Motor neuron (in vitro differentiated cells): ENCODE data around the gene VSTM2L. TPM values are rescaled to one million over a fixed set of nuclear protein-coding genes. Genes with fewer than 3 reads are reported as not detected.

Experiments
- ATAC-seq, 8 experiments: fragments of 200-7000 bp; cut with Tn5 transposase; replicated peaks in 6 of 8; 2 replicates each; pipeline ENCODE4 v1.8.0; 2021; ENCODE audit warnings: mild to moderate bottlenecking in 8 of 8, moderate library complexity in 8 of 8
- H3K27ac ChIP-seq, 2 donors: fragments of 250-450 bp; sonication (Bioruptor Pico); 2 replicates each; pipeline ENCODE4 v1.9.0; 2021; ENCODE audit warnings: antibody characterized with exemption in 2 of 2, mild to moderate bottlenecking in 2 of 2, moderate library complexity in 1 of 2
- H3K4me1 ChIP-seq, 2 donors: fragments of 250-450 bp; sonication (Bioruptor Pico); replicated peaks in 1 of 2; 2 replicates each; pipeline ENCODE4 v1.6.1; 2021; ENCODE audit warnings: antibody characterized with exemption in 2 of 2, mild to moderate bottlenecking in 2 of 2, moderate library complexity in 1 of 2
- H3K4me3 ChIP-seq, 5 donors: fragments of 250-450 bp; sonication (Bioruptor Pico); 2 replicates each; pipeline ENCODE4 v1.9.0; 2021; ENCODE audit warnings: antibody characterized with exemption in 5 of 5, mild to moderate bottlenecking in 5 of 5, moderate library complexity in 4 of 5
- WGBS, 10 experiments: fragments of 450-650 bp; shearing (Covaris generic); methylation state at CpG; one replicate each; pipeline ENCODE4 v1.0.0; 2022; 5-methylcytosine and 5-hydroxymethylcytosine counted together
- in situ Hi-C, 9 experiments: fragments of 400-800 bp; cut with MboI; loops; one replicate each; pipeline ENCODE4 v1.15.0; 2021; ENCODE audit warnings: low sequenced_read_pairs in 9 of 9, low pct_unique_long_range_greater_than_20kb in 2 of 9; ENCODE audit not compliant: unreplicated experiment in 9 of 9
- total RNA-seq, 8 experiments: library from RNA; unstranded; fragments of 300-600 nt; gene quantifications; 2 replicates each; pipeline versions ENCODE4 v1.2.3 to v1.2.4, GENCODE V29; 2022

Gene VSTM2L
- total RNA-seq, 8 experiments from 2014 or later = 0.42 to 82.6 (median 36.0) TPM

GRCh38 chr20:37881601-37882343, 21.2 kb upstream of the VSTM2L start:
- Histone ChIP-seq H3K27ac (peak overlapping the region; percentile 2 to 50), H3K4me1 (peaks cover 64 to 68% of the 10 kb centered on the region in 2 donors), H3K4me3 (no peak overlapping the region)
- in situ Hi-C loops = loop anchor here in 1 of 9 experiments (25.0 kb wide), 1 partner anchor 319 kb away; no protein-coding TSS in a partner anchor
- 49 to 84% (median 80%) methylated on average over 1 to 7 of the region's 22 CpGs; no CpG with 5 or more reads in 3 of the 10 experiments for WGBS, 10 experiments
- ATAC-seq = peak in 2 of 8 experiments; percentile 8 to 14

DNA sequence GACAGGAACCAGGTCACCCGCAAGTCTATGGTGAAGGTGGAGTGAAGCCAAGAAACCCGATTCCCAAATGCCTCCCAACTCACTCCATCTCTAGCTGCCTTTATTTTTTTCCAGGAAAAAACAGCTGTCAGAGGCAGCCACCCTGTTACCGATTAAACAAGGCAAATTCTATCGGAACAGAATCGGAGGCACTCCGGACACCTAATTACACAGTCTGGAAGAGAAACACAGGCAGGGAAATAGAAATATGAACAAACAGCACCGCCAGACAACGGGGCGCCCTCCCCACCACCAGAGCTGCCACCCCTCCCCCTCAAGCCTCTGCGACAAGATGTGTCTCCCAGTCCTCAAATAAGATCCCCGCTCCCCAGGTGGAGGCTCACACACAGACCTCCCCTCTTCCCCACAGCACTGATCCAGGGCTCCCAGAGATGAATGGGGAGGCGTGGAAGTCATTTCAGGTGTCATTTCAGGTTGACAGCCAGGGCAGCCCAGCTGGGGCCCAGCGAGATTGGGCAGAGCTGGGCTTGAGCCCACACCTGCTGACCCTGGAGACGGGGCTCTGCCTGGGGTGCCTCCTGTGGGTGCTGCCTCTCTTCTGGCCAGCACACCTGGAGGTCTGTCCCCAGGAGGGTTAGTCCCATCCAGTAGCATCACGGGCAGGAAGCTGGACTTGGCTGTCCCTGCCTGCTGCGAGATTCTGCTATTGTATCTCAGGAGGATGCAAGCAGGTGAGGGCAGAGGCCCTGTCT, 19.8 kb upstream of the VSTM2L start:
- H3K4me1 ChIP-seq = peaks cover 55 to 58% of the 10 kb centered on the region in 2 donors
- ATAC-seq = peak in 1 of 8 experiments; percentile 1
- no peak overlapping the region for H3K4me3 ChIP-seq
- WGBS, 10 experiments = 24 to 83% (median 75%) methylated on average over 1 to 7 of the region's 16 CpGs; no CpG with 5 or more reads in 4 of the 10 experiments
- in situ Hi-C loops = loop anchor here in 1 of 9 experiments (25.0 kb wide), 1 partner anchor 321 kb away; no protein-coding TSS in a partner anchor
- H3K27ac ChIP-seq = peak overlapping the region; percentile 4 to 37

DNA sequence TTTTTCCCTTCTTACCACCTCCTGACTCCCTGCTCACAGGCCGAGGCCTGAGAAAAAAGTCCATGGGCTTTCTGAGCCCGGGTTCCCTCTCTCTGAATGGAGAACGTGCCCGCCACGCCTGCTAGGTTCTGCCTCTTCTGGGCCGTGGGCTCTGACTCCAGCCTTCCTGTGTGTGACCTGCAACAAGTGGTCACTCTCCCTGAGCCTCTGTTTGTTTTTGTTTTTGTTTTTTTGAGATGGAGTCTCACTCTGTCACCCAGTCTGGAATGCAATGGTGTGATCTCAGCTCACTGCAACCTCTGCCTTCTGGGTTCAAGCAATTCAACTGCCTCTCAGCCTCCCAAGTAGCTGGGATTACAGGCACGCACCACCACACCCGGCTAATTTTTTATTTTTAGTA, 17.9 kb upstream of the VSTM2L start:
- WGBS, 10 experiments = 58 to 100% (median 86%) methylated on average over 2 to 6 of the region's 8 CpGs; no CpG with 5 or more reads in 2 of the 10 experiments
- Histone ChIP-seq H3K4me1 (peaks cover 42 to 45% of the 10 kb centered on the region in 2 donors), H3K27ac (no peak overlapping the region), H3K4me3 (no peak overlapping the region)
- in situ Hi-C loops = loop anchor here in 1 of 9 experiments (25.0 kb wide), 1 partner anchor 323 kb away; no protein-coding TSS in a partner anchor
- ATAC-seq = no peak

DNA sequence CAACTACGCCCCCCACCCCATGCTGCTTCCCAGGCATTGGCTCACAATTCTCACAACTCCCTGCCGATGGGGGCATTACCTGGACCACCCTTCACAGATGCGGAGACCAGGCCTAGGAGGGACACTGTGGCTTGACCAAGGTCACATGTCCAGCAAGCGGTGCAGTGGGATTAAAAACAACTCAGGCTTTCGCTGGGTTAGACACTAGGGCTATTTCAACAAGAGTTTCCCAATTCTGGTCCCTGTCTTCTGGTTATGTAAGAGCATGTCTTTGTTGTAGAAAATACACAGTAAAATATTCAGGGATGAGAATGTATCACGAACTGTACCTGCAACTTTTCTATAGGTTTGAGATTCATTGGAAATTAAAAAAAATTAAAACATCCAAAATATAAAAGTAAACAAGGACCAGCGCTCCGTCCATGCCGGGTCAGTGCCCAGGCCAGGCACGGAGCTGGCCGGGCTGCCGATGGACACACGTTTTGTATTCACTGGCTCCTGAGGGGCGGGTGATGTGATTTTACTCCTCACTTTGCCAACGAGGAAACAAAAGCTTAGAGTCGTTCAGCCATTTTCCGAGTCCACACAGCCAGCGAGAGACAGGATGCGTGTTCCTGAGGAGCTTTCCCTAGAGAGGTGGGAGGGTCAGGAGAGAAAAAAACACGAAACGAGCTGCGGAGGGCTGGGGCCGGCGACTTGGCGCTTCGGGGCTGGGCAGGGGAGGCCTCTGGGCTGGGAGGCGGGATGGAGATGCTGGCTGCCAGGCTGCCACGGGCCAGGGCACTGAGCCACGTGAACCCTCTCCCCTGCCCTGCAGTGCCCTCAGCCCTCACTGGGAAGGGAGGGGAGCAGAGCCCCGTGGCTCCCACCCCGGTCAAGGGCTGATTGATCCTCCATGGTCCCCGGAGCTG, 17.1 kb upstream of the VSTM2L start:
- peaks cover 36 to 43% of the 10 kb centered on the region in 2 donors for H3K4me1 ChIP-seq
- 37 to 89% (median 75%) methylated on average over 1 to 9 of the region's 32 CpGs; no CpG with 5 or more reads in 1 of the 10 experiments for WGBS, 10 experiments
- in situ Hi-C loops = loop anchor here in 1 of 9 experiments (25.0 kb wide), 1 partner anchor 324 kb away; no protein-coding TSS in a partner anchor
- H3K27ac ChIP-seq = no peak overlapping the region
- H3K4me3 ChIP-seq = no peak overlapping the region
- peak in 5 of 8 experiments; percentile 53 to 78 (median 76) for ATAC-seq

GRCh38 chr20:37886851-37887297, 16.1 kb upstream of the VSTM2L start:
- no peak for ATAC-seq
- 77 to 100% (median 86%) methylated on average over 1 to 2 of the region's 4 CpGs; no CpG with 5 or more reads in 6 of the 10 experiments for WGBS, 10 experiments

DNA sequence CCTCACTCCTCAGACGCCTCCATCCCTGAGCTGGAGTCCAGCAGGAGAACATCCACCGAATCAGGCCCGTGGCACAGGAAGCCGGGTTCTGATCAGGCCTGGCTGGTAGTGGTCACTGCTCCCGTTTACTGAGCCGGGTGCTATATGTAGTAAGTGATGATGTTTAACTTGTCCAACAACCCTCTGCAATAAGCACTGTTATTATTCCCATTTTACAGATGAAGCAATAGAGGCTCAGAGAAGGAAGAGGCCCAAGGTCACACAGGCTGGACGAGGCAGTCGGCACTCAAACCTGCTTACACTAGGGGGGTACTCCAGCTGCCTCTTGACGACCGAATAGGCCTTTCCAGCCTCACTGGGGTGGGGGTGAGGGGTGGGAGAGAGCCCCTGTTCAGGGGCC, 14.3 kb upstream of the VSTM2L start:
- ATAC-seq = no peak
- H3K4me1 ChIP-seq = peaks cover 9 to 19% of the 10 kb centered on the region in 2 donors
- H3K4me3 ChIP-seq = no peak overlapping the region
- no peak overlapping the region for H3K27ac ChIP-seq
- 76 to 100% (median 100%) methylated on average over 2 to 5 of the region's 10 CpGs; no CpG with 5 or more reads in 7 of the 10 experiments for WGBS, 10 experiments
- in situ Hi-C loops = loop anchor here in 1 of 9 experiments (25.0 kb wide), 1 partner anchor 326 kb away; no protein-coding TSS in a partner anchor

More at GRCh38 chr20:37886851-37887297, 16.1 kb upstream of the VSTM2L start:
- H3K4me1 ChIP-seq = peaks cover 25 to 36% of the 10 kb centered on the region in 2 donors
- no peak overlapping the region for H3K4me3 ChIP-seq
- H3K27ac ChIP-seq = no peak overlapping the region
- in situ Hi-C loops = loop anchor here in 1 of 9 experiments (25.0 kb wide), 1 partner anchor 325 kb away; no protein-coding TSS in a partner anchor

DNA sequence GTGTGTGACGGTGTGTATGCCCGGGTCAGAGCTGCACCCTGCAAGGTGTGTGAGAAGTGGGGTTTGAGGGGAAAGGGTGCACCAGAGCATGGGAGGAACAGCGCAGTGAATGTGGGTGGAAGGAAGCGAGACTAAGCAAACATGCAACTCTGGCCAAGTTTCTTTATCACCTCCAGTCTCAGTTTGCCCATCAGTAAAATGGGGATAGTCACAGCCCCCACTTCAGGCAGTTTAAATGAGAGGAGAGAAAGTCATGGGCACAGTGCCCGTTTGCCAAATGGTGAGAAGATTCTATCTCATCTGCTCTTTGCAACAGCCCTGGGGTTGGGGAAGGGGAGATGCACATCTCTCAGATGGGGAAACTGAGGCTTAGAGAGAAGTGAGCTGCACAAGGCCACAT, 12.8 kb upstream of the VSTM2L start:
- 20 to 100% (median 70%) methylated on average over 1 to 3 of the region's 5 CpGs; no CpG with 5 or more reads in 3 of the 10 experiments for WGBS, 10 experiments
- H3K4me1 ChIP-seq = peaks cover 9 to 28% of the 10 kb centered on the region in 2 donors
- no peak overlapping the region for H3K4me3 ChIP-seq
- no peak overlapping the region for H3K27ac ChIP-seq
- ATAC-seq = no peak
- in situ Hi-C loops = loop anchor here in 1 of 9 experiments (25.0 kb wide), 1 partner anchor 328 kb away; no protein-coding TSS in a partner anchor

- WGBS, 10 experiments = 40 to 100% (median 80%) methylated on average over 1 to 2 of the region's 13 CpGs; no CpG with 5 or more reads in 7 of the 10 experiments
- Histone ChIP-seq H3K4me1 (peaks cover 9 to 32% of the 10 kb centered on the region in 2 donors), H3K27ac (peak overlapping the region in 1 of 2 donors; percentile 36), H3K4me3 (no peak overlapping the region)
- no peak for ATAC-seq
- in situ Hi-C loops = loop anchor here in 1 of 9 experiments (25.0 kb wide), 1 partner anchor 328 kb away; no protein-coding TSS in a partner anchor
Measured at GRCh38 chr20:37890643-37891042, 12.3 kb upstream of the VSTM2L start.

DNA sequence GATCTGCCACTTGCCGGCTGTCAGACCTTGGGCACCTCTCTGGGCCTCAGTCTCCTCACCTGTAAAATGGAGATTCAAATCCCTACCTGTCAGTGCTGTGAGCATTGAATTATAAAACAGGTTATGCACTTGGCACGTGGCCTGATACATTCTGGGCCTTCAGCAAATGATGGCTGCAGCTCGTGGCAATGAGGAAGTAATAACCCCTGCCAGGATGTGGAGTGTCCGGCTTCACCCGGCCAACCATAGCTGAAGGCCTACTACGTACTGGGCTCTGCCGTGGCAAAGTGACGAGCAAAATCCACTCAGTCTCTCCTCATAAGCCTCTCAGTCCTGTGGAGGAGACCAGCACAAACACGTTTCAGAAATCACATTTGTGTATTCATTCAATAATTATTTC, 10.9 kb upstream of the VSTM2L start:
- in situ Hi-C loops = loop anchor here in 1 of 9 experiments (25.0 kb wide), 1 partner anchor 330 kb away; no protein-coding TSS in a partner anchor
- Histone ChIP-seq H3K4me3 (no peak overlapping the region), H3K4me1 (peaks cover 3 to 33% of the 10 kb centered on the region in 2 donors), H3K27ac (no peak overlapping the region)
- WGBS, 10 experiments = 20 to 97% (median 74%) methylated on average over 1 to 8 of the region's 9 CpGs; no CpG with 5 or more reads in 2 of the 10 experiments
- ATAC-seq = no peak

DNA sequence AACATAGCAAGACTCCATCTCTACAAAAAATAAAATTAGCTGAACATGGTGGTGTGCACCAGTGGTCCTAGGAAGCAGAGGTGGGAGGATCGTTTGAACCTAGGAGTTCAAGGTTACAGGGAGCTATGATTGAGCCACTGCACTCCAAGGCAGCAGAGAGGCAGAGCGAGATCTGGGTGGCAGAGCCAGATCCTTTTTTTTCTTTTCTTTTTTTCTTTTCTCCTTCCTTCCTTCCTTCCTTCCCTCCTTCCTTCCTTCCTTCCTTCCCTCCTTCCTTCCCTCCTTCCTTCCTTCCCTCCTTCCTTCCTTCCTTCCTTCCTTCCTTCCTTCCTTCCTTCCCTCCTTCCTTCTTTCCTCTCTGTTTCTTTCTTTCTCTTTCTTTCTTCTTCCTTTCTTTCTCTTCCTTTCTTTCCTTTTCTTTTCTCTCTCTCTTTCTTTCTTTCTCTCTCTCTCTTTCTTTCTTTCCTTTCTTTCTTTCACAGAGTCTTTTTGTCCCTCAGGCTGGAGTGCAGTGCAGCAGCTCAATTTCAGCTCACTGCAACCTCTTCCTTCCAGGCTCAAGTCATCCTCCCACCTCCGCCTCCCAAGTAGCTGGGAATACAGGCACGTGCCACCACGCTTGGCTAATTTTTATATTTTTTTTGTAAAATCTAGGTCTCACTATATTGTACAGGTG, 9.2 kb upstream of the VSTM2L start:
- Histone ChIP-seq H3K27ac (no peak overlapping the region), H3K4me3 (no peak overlapping the region), H3K4me1 (peaks cover 20 to 50% of the 10 kb centered on the region in 2 donors)
- WGBS, 10 experiments = 35 to 96% (median 58%) methylated on average over 2 to 3 of the region's 5 CpGs; no CpG with 5 or more reads in 2 of the 10 experiments
- ATAC-seq = no peak
- in situ Hi-C loops = loop anchor here in 1 of 9 experiments (25.0 kb wide), 1 partner anchor 331 kb away; no protein-coding TSS in a partner anchor

DNA sequence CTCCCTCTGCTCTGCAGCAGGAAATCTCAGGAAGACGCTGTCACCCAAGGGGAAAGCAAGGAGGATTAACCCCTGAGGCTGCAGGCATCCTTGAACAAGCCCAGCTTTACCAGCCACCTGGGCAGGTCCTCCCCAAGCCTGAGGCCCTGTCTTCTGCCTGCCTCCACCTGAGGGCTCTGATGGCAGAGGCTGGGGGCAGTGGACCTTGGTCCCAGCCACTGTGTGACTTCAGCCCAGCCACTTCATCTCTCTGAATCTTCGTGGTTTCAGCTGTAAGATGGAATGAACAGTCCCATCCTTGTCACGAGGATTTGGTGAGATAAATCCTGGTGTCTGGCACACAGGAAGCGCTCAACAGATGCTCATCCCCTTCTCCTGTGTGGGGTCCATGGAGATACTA, 8.5 kb upstream of the VSTM2L start:
- Histone ChIP-seq H3K4me3 (no peak overlapping the region), H3K4me1 (peaks cover 25 to 58% of the 10 kb centered on the region in 2 donors), H3K27ac (peak overlapping the region in 1 of 2 donors; percentile 19)
- in situ Hi-C loops = loop anchor here in 1 of 9 experiments (25.0 kb wide), 1 partner anchor 332 kb away; no protein-coding TSS in a partner anchor
- no peak for ATAC-seq
- WGBS, 10 experiments = 50 to 100% (median 86%) methylated on average over 1 to 3 of the region's 4 CpGs; no CpG with 5 or more reads in 4 of the 10 experiments
